Caki2 (cell line): ENCODE measurements around the gene OR10J1. TPM values are rescaled to one million over a fixed set of nuclear protein-coding genes. Genes with fewer than 3 reads are reported as not detected.
"Not testable (repeated sequence)": the region's sequence is repeated elsewhere in the genome, so short reads cannot be mapped to it uniquely, and the experiment has no call there.

Source experiments
- DNase-seq: peaks from one replicate; pipeline ENCODE4 v3.0.0-alpha.2; 2015; ENCODE audit warnings: low read depth
- in situ Hi-C: cut with HindIII; loops from 2 replicates; pipeline ENCODE4 v1.10.0; 2016; ENCODE audit warnings: low sequenced_read_pairs, low pct_unique_long_range_greater_than_20kb, mixed read lengths
- total RNA-seq: library from RNA; depleted of rRNA; stranded (reverse); fragments of >200 nt; shearing (Covaris generic); gene quantifications from 2 replicates; pipeline ENCODE4 v1.2.3, GENCODE V29; 2014; ENCODE audit warnings: low replicate concordance; rRNA removed

OR10J1 gene
- not detected in 2 replicates for total RNA-seq

GRCh38 chr1:159439422-159439821 is at the start of gene OR10J1:
Gene OR10J1 (plus strand): TSS chr1:159439722. CDS start chr1:159439792, 70 bp downstream.
- in situ Hi-C loops = no loop called here
- no peak for DNase-seq

- no peak for DNase-seq
- in situ Hi-C loops = no loop called here
Measured at GRCh38 chr1:159406821-159407220, 32.7 kb upstream of the OR10J1 start.

- in situ Hi-C loops = no loop called here
- no peak for DNase-seq
Measured at GRCh38 chr1:159408862-159409400, 30.6 kb upstream of the OR10J1 start.

GRCh38 chr1:159421821-159422220 is 17.7 kb upstream of the OR10J1 start:
- in situ Hi-C loops = no loop called here
- DNase-seq = no peak

GRCh38 chr1:159428536-159428935 is 11.0 kb upstream of the OR10J1 start:
- in situ Hi-C loops = no loop called here
- DNase-seq = no peak

- DNase-seq = peak; percentile 27
- in situ Hi-C loops = no loop called here
Measured at GRCh38 chr1:159429074-159429861, 10.3 kb upstream of the OR10J1 start.

GRCh38 chr1:159430985-159431384 is 8.5 kb upstream of the OR10J1 start:
- in situ Hi-C loops = no loop called here
- no peak for DNase-seq

GRCh38 chr1:159431904-159432303 is 7.6 kb upstream of the OR10J1 start, which contains the start of gene OR10J4:
Gene OR10J4 (plus strand): TSS chr1:159432204.
- no peak for DNase-seq
- in situ Hi-C loops = no loop called here

GRCh38 chr1:159436469-159436868 is 3.1 kb upstream of the OR10J1 start:
- in situ Hi-C loops = no loop called here
- DNase-seq = no peak

- in situ Hi-C loops = no loop called here
- DNase-seq = no peak
Measured at GRCh38 chr1:159441360-159441759, 1.8 kb downstream of the OR10J1 start.

- DNase-seq = no peak
- in situ Hi-C loops = no loop called here
Measured at GRCh38 chr1:159442428-159442827, 2.9 kb downstream of the OR10J1 start.

- DNase-seq = no peak
- in situ Hi-C loops = no loop called here
Measured at GRCh38 chr1:159443066-159443750, 3.7 kb downstream of the OR10J1 start.

GRCh38 chr1:159444511-159444910 is 5.0 kb downstream of the OR10J1 start:
- DNase-seq = peak; percentile 51
- in situ Hi-C loops = no loop called here

GRCh38 chr1:159448181-159448580 is 8.7 kb downstream of the OR10J1 start:
- DNase-seq = no peak
- in situ Hi-C loops = no loop called here

GRCh38 chr1:159449605-159450004 is 10.1 kb downstream of the OR10J1 start:
- DNase-seq, in situ Hi-C loops: not testable (repeated sequence)

GRCh38 chr1:159459551-159459950 is 20.0 kb downstream of the OR10J1 start:
- in situ Hi-C loops = no loop called here

GRCh38 chr1:159465191-159465603 is 25.7 kb downstream of the OR10J1 start:
- no peak for DNase-seq
- in situ Hi-C loops = no loop called here

More at GRCh38 chr1:159459551-159459950, 20.0 kb downstream of the OR10J1 start:
- DNase-seq = no peak

- no peak for DNase-seq
- in situ Hi-C loops = no loop called here
Measured at GRCh38 chr1:159468321-159468720, 28.8 kb downstream of the OR10J1 start.

GRCh38 chr1:159469921-159470533 is 30.5 kb downstream of the OR10J1 start:
- in situ Hi-C loops = no loop called here
- DNase-seq = no peak
